Mucosa of descending colon (tissue), 3 donors: ENCODE measurements around the gene ALDH3A2. TPM values are rescaled to one million over a fixed set of nuclear protein-coding genes. Genes with fewer than 3 reads are reported as not detected.
"Not testable (repeated sequence)": the region's sequence is repeated elsewhere in the genome, so short reads cannot be mapped to it uniquely, and the experiment has no call there.

Experiments used
- ATAC-seq: fragments of 200-7000 bp; cut with Tn5 transposase; one replicate; pipeline ENCODE4 v1.9.1; 2020; ENCODE audit warnings: mild to moderate bottlenecking, moderate library complexity
- DNase-seq, 3 donors: peaks; one replicate each; pipeline ENCODE4 v3.0.0-alpha.2; 2020
- H3K36me3 ChIP-seq: fragments of 200-600 bp; one replicate; pipeline ENCODE4 v1.8.0; 2021; ENCODE audit warnings: low read depth, mild to moderate bottlenecking
- H3K4me1 ChIP-seq: fragments of 200-600 bp; one replicate; pipeline ENCODE4 v1.8.0; 2021; ENCODE audit warnings: low read depth, mild to moderate bottlenecking
- H3K4me3 ChIP-seq: fragments of 200-600 bp; one replicate; pipeline ENCODE4 v1.8.0; 2021; ENCODE audit warnings: mild to moderate bottlenecking
- H3K9me3 ChIP-seq: fragments of 200-600 bp; one replicate; pipeline ENCODE4 v1.8.0; 2021; ENCODE audit warnings: mild to moderate bottlenecking
- CTCF ChIP-seq: fragments of 200-600 bp; IDR thresholded peaks from one replicate; pipeline ENCODE4 v1.8.0; 2022; ENCODE audit warnings: antibody characterized with exemption, mild to moderate bottlenecking
- intact Hi-C, 2 donors: fragments of 100-400 bp; cut with DNase I in 1 of 2; cut with micrococcal nuclease in 1 of 2; formaldehyde crosslinking; loops; one replicate each; pipeline versions ENCODE4 v1.11.0 to v1.11.1; 2022; cut with DNase I, micrococcal nuclease
- total RNA-seq, 3 donors: library from RNA; stranded (reverse); fragmentation: NEBNext Ultra II Directional in 2 of 3; extraction: Animal tissue kit (Norgen Biotek cat#: 25700) in 2 of 3; gene quantifications; one replicate each; pipeline versions ENCODE4 v1.2.1 to v1.2.4, GENCODE V29; 2021 to 2023
- donor health status: DM: no; HTN: no; CAD: no; lungs with moderate emphysema.
- donor health status: DM: no; HTN: no; CAD: no.
- donor health status: DM: no; HTN: yes; CAD: no.

The ALDH3A2 gene
- total RNA-seq, 3 donors from 2014 or later, result 93.8 to 129 (median 98.1) TPM

- DNase-seq (no peak), ATAC-seq (no peak)
- Histone ChIP-seq H3K4me3 (no peak overlapping the region), H3K9me3 (no peaks in the 10 kb centered on the region), H3K36me3 (no peaks in the 10 kb centered on the region), H3K4me1 (peaks cover 19% of the 10 kb centered on the region)
- intact Hi-C loops, result no loop called here
- TF ChIP-seq CTCF, result no peak
Measured at GRCh38 chr17:19673623-19674022, 25.1 kb downstream of the ALDH3A2 start.

DNA sequence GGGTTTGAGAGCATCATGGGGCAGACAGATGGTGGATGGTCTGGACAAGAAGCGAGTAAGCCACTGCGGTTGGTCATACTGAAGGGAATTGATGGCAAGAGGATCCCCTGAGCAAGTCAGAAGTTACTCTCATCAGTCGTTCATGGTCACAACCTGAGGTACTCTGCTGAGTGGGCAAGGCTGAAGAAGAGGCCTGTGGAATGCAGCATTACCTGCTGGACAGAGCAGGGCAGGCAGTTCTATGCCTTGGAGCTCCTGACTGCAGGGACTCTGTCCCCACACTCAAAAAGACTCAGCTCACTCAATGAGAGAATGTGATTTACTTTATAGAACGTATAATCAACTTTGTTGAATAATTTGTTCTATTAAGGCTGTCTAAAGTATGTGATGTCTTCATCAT lies 28.3 kb downstream of the ALDH3A2 start:
- intact Hi-C loops, result no loop called here
- Histone ChIP-seq H3K9me3 (no peaks in the 10 kb centered on the region), H3K4me3 (no peak overlapping the region), H3K36me3 (no peaks in the 10 kb centered on the region), H3K4me1 (peaks cover 14% of the 10 kb centered on the region)
- no peak for DNase-seq
- ATAC-seq, result no peak
- no peak for TF ChIP-seq CTCF

GRCh38 chr17:19677736-19678379 lies 29.3 kb downstream of the ALDH3A2 start:
- H3K4me1 ChIP-seq, result peaks cover 6% of the 10 kb centered on the region
- DNase-seq, result no peak
- ATAC-seq, result no peak
- no peaks in the 10 kb centered on the region for H3K36me3 ChIP-seq
- no peak overlapping the region for H3K4me3 ChIP-seq
- no peaks in the 10 kb centered on the region for H3K9me3 ChIP-seq
- no peak for TF ChIP-seq CTCF
- intact Hi-C loops, result no loop called here

DNA sequence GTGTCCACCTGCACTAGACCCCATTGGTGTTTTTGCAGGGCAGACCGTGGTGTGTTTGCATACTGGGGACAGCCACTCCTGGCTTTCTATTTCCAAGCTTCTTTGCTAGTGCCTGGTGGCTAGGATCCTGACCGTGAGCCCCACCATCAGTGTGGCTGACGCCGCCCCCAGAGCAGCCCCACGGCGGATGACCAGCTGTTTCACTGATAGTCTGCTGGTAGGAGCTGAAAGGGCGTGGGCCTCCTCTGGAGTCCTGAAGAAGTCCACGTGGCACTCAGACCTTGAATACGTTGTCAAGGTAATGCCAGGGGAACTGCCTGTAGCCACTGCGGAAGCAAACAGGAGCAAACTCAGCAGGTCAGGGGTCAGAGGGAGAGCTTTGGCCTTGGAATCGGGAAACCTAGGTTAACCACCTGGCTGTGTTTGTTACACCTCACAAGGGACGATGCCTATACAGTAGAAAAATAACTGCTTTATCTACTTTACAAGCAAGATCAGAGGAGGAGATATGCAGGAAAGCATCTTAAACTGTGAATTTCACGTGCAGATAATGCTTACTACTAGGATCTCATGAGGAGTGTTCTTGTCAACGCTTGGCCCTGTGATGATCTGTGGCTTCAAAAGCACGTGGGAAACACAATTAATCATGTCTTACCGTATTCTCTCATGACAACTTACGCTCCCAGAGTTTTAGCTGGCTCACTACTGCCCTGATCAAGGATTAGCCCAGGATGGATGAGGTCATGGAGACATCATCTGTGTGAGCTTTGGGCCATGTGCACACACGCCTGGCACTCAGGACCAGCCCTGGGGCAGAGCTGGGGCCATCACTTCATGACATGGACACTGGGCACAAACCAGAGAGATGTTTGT lies 30.3 kb downstream of the ALDH3A2 start:
- no peak for ATAC-seq
- DNase-seq, result no peak
- no peaks in the 10 kb centered on the region for H3K36me3 ChIP-seq
- no peaks in the 10 kb centered on the region for H3K4me1 ChIP-seq
- TF ChIP-seq CTCF, result no peak
- H3K4me3 ChIP-seq, result no peak overlapping the region
- intact Hi-C loops, result no loop called here
- H3K9me3 ChIP-seq, result no peaks in the 10 kb centered on the region

DNA sequence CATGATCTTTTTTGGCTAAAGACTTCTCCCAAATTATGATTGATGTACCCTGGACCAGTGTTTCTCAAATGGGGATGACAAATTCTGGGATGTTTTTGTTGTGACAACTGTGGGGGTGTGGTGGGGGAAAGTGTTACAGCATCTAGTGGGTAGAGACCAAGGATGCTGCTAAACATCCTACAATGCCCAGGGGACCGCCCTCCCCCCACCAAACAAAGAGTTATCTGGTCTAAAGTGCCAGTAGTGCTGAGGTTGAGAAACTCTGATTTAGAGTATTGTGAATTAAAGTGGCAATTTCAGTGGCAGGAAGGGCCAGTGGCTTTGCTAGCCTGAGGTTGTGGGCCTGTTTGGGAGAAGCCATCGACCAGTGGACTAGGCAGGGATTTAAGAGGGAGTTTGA lies 34.6 kb downstream of the ALDH3A2 start:
- Histone ChIP-seq H3K36me3 (no peaks in the 10 kb centered on the region), H3K4me1 (no peaks in the 10 kb centered on the region), H3K9me3 (no peaks in the 10 kb centered on the region), H3K4me3 (no peak overlapping the region)
- DNase-seq, result no peak
- TF ChIP-seq CTCF, result no peak
- ATAC-seq, result no peak
- intact Hi-C loops, result no loop called here

GRCh38 chr17:19684909-19685580 lies 36.5 kb downstream of the ALDH3A2 start:
- ATAC-seq, DNase-seq, intact Hi-C loops, H3K9me3 ChIP-seq, H3K36me3 ChIP-seq, H3K4me1 ChIP-seq, H3K4me3 ChIP-seq: not testable (repeated sequence)
